H7 (cell line): ENCODE data around the gene GGCX. TPM values are rescaled to one million over a fixed set of nuclear protein-coding genes. Genes with fewer than 3 reads are reported as not detected.

ENCODE experiments used
- DNase-seq: peaks from one replicate; pipeline ENCODE4 v3.0.0; 2012
- H3K27me3 ChIP-seq: 2 replicates; pipeline ENCODE4 v1.6.0; 2011; ENCODE audit warnings: mild to moderate bottlenecking, low read length; ENCODE audit not compliant: control insufficient read depth, insufficient read depth
- H3K36me3 ChIP-seq: replicated peaks from 2 replicates; pipeline ENCODE4 v1.5.1; 2011; ENCODE audit warnings: low read length; ENCODE audit not compliant: control insufficient read depth, insufficient read depth
- H3K4me3 ChIP-seq: 2 replicates; pipeline ENCODE4 v1.5.1; 2011; ENCODE audit warnings: low read depth, mild to moderate bottlenecking, control low read depth, low read length, moderate library complexity; ENCODE audit not compliant: insufficient read depth
- total RNA-seq: library from RNA; depleted of rRNA; stranded (reverse); fragments of >200 nt; shearing (Covaris generic); gene quantifications from 2 replicates; pipeline ENCODE4 v1.2.3, GENCODE V29; 2014; rRNA removed

GGCX gene
- total RNA-seq, 1 experiment from 2014 or later: 33.0 TPM

DNA sequence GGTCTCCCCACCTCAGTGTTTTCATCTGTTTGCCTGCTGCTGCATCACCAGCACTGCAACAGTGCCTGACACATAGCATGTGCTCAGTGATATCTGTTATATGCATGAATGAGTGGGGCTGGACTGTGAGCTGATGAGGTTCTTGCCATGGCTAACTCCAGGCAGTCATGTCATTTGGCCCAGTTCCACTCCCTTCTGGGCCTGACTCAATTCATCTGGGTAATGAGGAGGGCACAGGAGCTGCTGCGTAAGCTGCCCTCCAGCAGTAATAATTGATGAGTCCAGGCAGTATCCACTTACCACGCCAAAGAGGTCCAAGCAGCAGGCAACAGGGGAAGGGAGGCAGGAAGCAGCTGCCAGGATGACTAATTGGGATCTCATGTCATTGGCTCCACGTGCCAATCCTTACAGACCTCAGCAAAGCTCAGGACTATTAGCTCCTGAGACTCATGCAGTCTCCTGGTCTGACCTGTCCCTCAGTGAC lies 56.5 kb downstream of the GGCX start:
- Histone ChIP-seq H3K36me3 (no peaks in the 10 kb centered on the region), H3K4me3 (no peak overlapping the region), H3K27me3 (no peaks in the 10 kb centered on the region)
- DNase-seq: no peak

DNA sequence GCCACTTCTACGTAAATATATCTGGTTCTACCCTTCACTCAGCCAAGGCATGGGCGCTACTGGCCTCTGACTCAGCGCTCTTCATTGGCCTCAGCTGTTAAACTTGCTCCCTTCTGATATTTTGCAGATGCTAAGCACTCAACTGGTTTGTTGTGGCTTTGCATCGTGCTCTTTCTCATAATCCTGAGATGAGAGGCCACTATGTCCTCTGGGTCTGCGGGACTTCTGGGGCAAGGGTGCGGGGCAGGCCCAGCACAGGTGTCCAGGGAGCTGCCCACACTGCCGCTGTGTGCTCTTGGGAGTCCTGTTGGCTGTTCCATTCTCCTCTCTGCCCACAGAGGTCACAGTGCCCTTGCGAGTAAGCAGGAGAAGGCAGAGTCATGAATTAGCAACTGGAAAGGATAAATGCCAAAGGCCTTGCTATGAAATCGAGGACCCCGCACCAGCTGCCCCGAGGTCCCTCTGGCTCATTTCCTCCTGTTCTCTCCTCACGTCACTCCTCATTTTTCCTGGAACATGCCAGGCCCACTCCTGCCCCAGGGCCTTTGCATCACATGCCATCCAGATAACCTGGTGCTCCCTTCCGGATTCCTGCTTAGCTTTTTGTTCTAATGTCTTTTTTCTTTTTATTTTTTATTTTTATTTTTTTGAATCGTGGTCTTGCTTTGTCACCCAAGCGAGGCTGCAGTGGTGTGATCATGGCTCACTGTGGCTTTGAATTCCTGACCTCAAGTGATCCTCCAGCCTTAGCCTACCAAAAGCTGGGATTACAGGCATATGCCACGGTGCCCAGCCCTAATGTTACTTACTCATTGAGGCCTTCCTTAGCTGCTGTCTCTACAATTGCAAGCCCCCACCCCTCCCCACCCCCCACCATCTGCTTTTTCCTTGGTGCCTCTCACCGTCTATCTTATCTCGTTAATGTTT lies 57.2 kb downstream of the GGCX start:
- no peaks in the 10 kb centered on the region for H3K27me3 ChIP-seq
- no peak overlapping the region for H3K4me3 ChIP-seq
- H3K36me3 ChIP-seq: no peaks in the 10 kb centered on the region
- DNase-seq: no peak

DNA sequence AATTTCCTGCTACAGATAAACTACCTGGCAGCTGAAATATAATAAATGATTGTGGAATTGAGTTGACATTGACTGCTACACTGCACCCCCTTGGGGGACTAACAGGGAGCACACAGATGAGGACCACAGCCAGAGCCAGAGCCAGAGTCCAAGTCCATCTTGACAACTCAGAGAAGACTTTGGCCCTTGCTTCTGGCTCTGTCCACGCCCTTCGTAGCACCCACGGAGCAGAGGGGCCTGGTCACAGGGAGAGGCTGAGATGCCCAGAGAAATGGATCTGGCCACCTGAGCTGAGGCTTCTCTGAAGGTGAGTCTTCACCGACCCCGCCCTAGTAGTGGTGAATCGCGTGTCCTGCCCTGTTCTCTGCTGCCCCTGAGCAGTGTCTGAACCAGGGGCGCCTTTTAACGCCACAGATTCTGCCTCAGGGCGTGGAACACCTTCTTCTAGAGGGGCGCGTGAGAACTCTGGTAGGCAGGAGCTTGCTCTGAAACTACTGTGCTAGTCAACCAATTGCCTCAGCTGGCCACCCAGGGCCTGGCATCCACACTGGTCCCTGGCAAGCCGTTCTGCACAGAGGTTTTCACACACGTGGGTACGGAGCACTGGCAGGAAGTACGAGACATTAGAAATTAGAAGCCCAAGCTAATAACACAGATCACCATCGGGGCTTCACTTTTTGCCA lies 58.0 kb downstream of the GGCX start:
- no peaks in the 10 kb centered on the region for H3K27me3 ChIP-seq
- H3K4me3 ChIP-seq: no peak overlapping the region
- DNase-seq: no peak
- H3K36me3 ChIP-seq: no peaks in the 10 kb centered on the region

DNA sequence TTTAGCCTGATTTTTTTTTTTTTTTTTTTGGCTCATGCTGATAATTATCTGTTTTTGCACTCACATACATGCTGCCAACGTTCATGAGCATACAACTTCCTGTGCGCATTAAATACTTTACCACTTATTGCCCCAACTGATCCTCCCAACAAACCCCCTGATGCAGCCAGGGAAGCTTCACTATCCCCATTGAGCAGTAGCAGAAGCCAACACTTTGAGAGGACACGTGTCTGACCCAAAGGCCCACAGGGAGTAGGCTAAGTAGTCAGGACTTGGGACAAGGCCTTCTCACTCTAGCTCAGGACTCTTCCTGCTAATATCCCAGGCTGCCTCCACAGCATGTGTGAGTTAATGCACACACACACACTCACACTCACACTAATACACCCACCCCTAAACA lies 58.6 kb downstream of the GGCX start:
- Histone ChIP-seq H3K27me3 (no peaks in the 10 kb centered on the region), H3K4me3 (no peak overlapping the region), H3K36me3 (no peaks in the 10 kb centered on the region)
- DNase-seq: no peak

DNA sequence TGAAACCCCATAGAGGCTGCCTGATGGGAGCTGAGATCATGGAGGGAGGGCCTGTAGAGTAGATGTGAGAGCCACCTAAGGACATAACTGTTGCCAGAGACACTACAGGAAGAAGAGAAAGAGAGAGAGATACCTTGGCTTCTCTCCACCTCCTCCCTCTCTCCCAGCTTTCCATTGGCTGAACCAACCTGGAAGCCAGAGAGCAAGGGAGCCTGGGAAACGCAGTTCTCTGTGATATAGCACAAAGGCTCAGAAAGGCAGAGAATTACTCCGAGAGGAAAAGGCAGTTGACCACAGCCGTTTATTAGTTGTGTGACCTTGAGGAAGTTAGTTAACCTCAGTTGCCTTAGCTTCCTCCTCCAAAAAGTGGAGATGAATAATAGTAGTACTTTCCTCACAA lies 60.0 kb downstream of the GGCX start:
- Histone ChIP-seq H3K4me3 (no peak overlapping the region), H3K36me3 (no peaks in the 10 kb centered on the region), H3K27me3 (no peaks in the 10 kb centered on the region)
- peak; percentile 43 for DNase-seq

DNA sequence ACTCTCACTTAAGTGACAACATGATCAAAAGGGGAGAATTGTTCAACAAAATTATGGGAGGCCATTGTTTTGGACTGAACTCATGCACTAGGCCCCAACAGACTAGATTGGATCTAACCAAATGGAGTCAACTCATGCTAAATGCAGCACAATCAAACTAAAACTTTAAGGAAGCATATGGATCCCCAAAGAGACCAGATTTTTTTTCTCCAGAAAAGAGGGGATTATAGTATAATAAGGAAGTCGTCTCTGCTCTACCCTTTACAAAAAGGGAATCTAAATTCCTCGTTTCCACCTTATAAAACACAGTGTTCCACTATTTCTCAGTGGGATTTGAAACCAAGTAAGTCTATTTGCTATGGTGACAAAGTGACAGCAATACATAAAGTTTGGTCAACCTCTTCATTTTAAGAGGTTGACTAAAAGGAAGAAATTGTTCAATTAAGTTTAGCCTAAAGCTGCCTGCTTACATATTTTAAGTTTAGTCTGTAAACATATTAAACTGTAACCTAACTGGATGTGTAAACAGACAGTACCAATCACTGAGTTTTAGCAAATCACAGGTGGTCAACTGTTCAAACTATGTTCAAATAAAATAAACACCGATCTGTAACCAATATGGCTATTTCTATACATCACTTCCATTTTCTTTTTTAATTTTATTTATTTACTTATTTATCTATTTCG lies 63.2 kb downstream of the GGCX start:
- H3K36me3 ChIP-seq: no peaks in the 10 kb centered on the region
- no peak for DNase-seq
- H3K27me3 ChIP-seq: no peaks in the 10 kb centered on the region
- no peak overlapping the region for H3K4me3 ChIP-seq

DNA sequence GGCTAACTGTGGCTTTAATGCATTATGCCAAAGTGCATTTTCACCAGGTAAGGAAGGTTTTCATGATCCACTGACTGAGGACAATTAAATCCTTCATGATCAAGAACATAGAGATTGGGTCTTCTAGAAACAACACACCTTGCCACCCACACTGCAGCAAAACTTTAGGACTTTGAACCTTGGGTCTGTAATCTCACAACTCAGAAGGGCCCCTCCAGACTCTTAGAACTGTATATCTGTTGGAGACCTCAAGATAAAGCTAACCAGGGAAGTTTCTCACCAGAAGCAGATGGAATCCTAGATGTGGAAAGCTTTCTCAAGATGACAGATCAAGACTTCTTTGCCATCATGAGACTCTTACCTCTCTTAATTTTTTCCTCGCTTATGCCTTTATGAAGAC lies 64.9 kb downstream of the GGCX start:
- no peak overlapping the region for H3K4me3 ChIP-seq
- H3K27me3 ChIP-seq: no peaks in the 10 kb centered on the region
- no peak for DNase-seq
- H3K36me3 ChIP-seq: no peaks in the 10 kb centered on the region

Other genes starting within 250 kb of the GGCX start
- 33.0 and 37.0 TPM in 2 replicates for gene TGOLN2, start 233.5 kb downstream of the GGCX start, total RNA-seq
- 18.5 and 29.6 TPM in 2 replicates for gene RETSAT, start 207.0 kb downstream of the GGCX start, total RNA-seq
- gene ELMOD3, start 206.7 kb downstream of the GGCX start, total RNA-seq: 11.3 and 11.5 TPM in 2 replicates
- 242 and 268 TPM in 2 replicates for gene CAPG, start 151.1 kb downstream of the GGCX start, total RNA-seq
- gene SH2D6, start 142.8 kb downstream of the GGCX start, total RNA-seq: not detected in 2 replicates
- gene MAT2A, start 22.3 kb downstream of the GGCX start, total RNA-seq: 57.6 and 98.6 TPM in 2 replicates
- gene VAMP8, start 16.1 kb upstream of the GGCX start, total RNA-seq: 17.7 and 33.0 TPM in 2 replicates
- 1.00 and 1.4 TPM in 2 replicates for gene VAMP5, start 22.9 kb upstream of the GGCX start, total RNA-seq
- gene RNF181, start 34.3 kb upstream of the GGCX start, total RNA-seq: 159 and 201 TPM in 2 replicates
- 15.7 and 17.9 TPM in 2 replicates for gene TMEM150A, start 41.2 kb upstream of the GGCX start, total RNA-seq
- gene C2orf68, start 50.6 kb upstream of the GGCX start, total RNA-seq: 69.8 and 84.4 TPM in 2 replicates
- gene USP39, start 54.7 kb upstream of the GGCX start, total RNA-seq: 98.6 and 103 TPM in 2 replicates
- gene SFTPB, start 106.7 kb upstream of the GGCX start, total RNA-seq: not detected in 2 replicates
- not detected in 2 replicates for gene GNLY, start 132.9 kb upstream of the GGCX start, total RNA-seq
- 0.33 and 1.1 TPM in 2 replicates for gene ATOH8, start 192.5 kb upstream of the GGCX start, total RNA-seq